HEK293 (cell line): Measurements from ENCODE around the gene FHL1.
A peak's percentile ranks its signal among the peaks of the same experiment; 100 is the strongest.

Experiments used
- CTCF ChIA-PET: fragments of 350-600 bp; formaldehyde crosslinking; extraction: SDS; loops from one replicate; lab custom pipeline; 2021; ENCODE audit warnings: antibody characterized with exemption; lab: Yijun Ruan, JAX
- POLR2A ChIA-PET: fragments of 300-600 bp; formaldehyde crosslinking; extraction: SDS; loops from one replicate; lab custom pipeline; 2020; ENCODE audit warnings: antibody characterized with exemption, inconsistent platforms; lab: Yijun Ruan, JAX
- H3K27ac ChIP-seq: fragments of 200-500 bp; sonication (Bioruptor generic); 2 replicates; pipeline ENCODE4 v1.5.1; 2014; ENCODE audit warnings: low read depth, low read length, control low read depth, inconsistent platforms; ENCODE audit errors: extremely low read depth
- H3K36me3 ChIP-seq, 2 experiments: fragments of 200-500 bp in 1 of 2; sonication (Bioruptor generic) in 1 of 2; 1 replicate in 1 of 2; 2 replicates in 1 of 2; pipeline ENCODE4 v1.5.1; 2014 to 2017; ENCODE audit warnings: inconsistent platforms in 2 of 2, low read length in 2 of 2; ENCODE audit not compliant: control insufficient read depth in 2 of 2, insufficient read depth in 1 of 2
- H3K4me1 ChIP-seq: fragments of 200-500 bp; sonication (Bioruptor generic); 2 replicates; pipeline ENCODE4 v1.5.1; 2014; ENCODE audit warnings: mild to moderate bottlenecking, low read length, inconsistent platforms; ENCODE audit not compliant: control insufficient read depth, insufficient read depth
- H3K4me3 ChIP-seq: 2 replicates; pipeline ENCODE4 v1.5.1; 2011; ENCODE audit warnings: low read depth, mild to moderate bottlenecking, control low read depth, low read length, moderate library complexity
- H3K9me3 ChIP-seq: fragments of 200-500 bp; sonication (Bioruptor generic); 2 replicates; pipeline ENCODE4 v1.5.1; 2014; ENCODE audit warnings: low read depth, low read length, inconsistent platforms; ENCODE audit not compliant: control insufficient read depth, insufficient read depth
- IKZF3 ChIP-seq: fragments of 450-650 bp; IDR thresholded peaks from 2 replicates; pipeline ENCODE4 v1.5.0; 2018; ENCODE audit warnings: missing biosample characterization, mild to moderate bottlenecking, missing genetic modification characterization, moderate library complexity
- SETDB1 ChIP-seq: IDR thresholded peaks from one replicate; pipeline ENCODE4 v1.6.1; 2017; ENCODE audit warnings: mild to moderate bottlenecking, low read length, moderate library complexity, mixed read lengths; ENCODE audit not compliant: insufficient read length
- TRIM28 ChIP-seq: IDR thresholded peaks from 2 replicates; pipeline ENCODE4 v1.6.1; 2011; ENCODE audit warnings: low read length, control low read depth, borderline replicate concordance
- ZBTB8A ChIP-seq: fragments of 450-650 bp; formaldehyde crosslinking; IDR thresholded peaks from 2 replicates; pipeline ENCODE4 v1.5.1; 2016; ENCODE audit warnings: missing biosample characterization, missing genetic modification characterization
- ZNF221 ChIP-seq: fragments of 450-650 bp; formaldehyde crosslinking; IDR thresholded peaks from 2 replicates; pipeline ENCODE4 v1.5.1; 2017; ENCODE audit warnings: missing biosample characterization, missing genetic modification characterization, borderline replicate concordance
- ZNF292 ChIP-seq: fragments of 450-650 bp; formaldehyde crosslinking; IDR thresholded peaks from 2 replicates; pipeline ENCODE4 v1.5.1; 2016; ENCODE audit warnings: low read depth, missing biosample characterization, missing genetic modification characterization, borderline replicate concordance
- ZNF302 ChIP-seq: fragments of 450-650 bp; formaldehyde crosslinking; IDR thresholded peaks from 2 replicates; pipeline ENCODE4 v1.5.1; 2016; ENCODE audit warnings: missing biosample characterization, missing genetic modification characterization, low read depth
- ZNF341 ChIP-seq: fragments of 450-650 bp; formaldehyde crosslinking; IDR thresholded peaks from 2 replicates; pipeline ENCODE4; 2016; ENCODE audit warnings: low read depth, missing biosample characterization, missing genetic modification characterization
- ZNF350 ChIP-seq: fragments of 450-650 bp; formaldehyde crosslinking; IDR thresholded peaks from 2 replicates; pipeline ENCODE4 v1.5.0; 2017; ENCODE audit warnings: missing biosample characterization, mild to moderate bottlenecking, missing genetic modification characterization
- ZNF404 ChIP-seq: fragments of 450-650 bp; formaldehyde crosslinking; IDR thresholded peaks from 2 replicates; pipeline ENCODE4 v1.5.1; 2017; ENCODE audit warnings: missing biosample characterization, missing genetic modification characterization
- ZNF501 ChIP-seq: fragments of 450-650 bp; formaldehyde crosslinking; IDR thresholded peaks from 2 replicates; pipeline ENCODE4 v1.5.1; 2016; ENCODE audit warnings: missing biosample characterization, missing genetic modification characterization
- ZNF610 ChIP-seq: fragments of 450-650 bp; formaldehyde crosslinking; IDR thresholded peaks from 2 replicates; pipeline ENCODE4 v1.5.1; 2016; ENCODE audit warnings: missing biosample characterization, missing genetic modification characterization, borderline replicate concordance
- ZNF654 ChIP-seq: fragments of 450-650 bp; formaldehyde crosslinking; IDR thresholded peaks from 2 replicates; pipeline ENCODE4 v1.5.1; 2016; ENCODE audit warnings: low read depth, missing biosample characterization, missing genetic modification characterization
- ZNF777 ChIP-seq: fragments of 450-650 bp; formaldehyde crosslinking; IDR thresholded peaks from 2 replicates; pipeline ENCODE4 v1.5.1; 2017; ENCODE audit warnings: missing biosample characterization, missing genetic modification characterization, borderline replicate concordance
- ZNF830 ChIP-seq: fragments of 450-650 bp; IDR thresholded peaks from 2 replicates; pipeline ENCODE4 v1.5.0; 2018; ENCODE audit warnings: missing biosample characterization, missing genetic modification characterization, low read depth, mild to moderate bottlenecking, moderate library complexity
- ZSCAN23 ChIP-seq: fragments of 450-650 bp; formaldehyde crosslinking; IDR thresholded peaks from 2 replicates; pipeline ENCODE4 v1.5.1; 2016; ENCODE audit warnings: missing biosample characterization, missing genetic modification characterization
- TF ChIP-seq, protein P1 (sequence below): fragments of 450-650 bp; formaldehyde crosslinking; IDR thresholded peaks from 2 replicates; pipeline ENCODE4 v1.5.1; 2016; ENCODE audit warnings: missing biosample characterization, missing genetic modification characterization
- TF ChIP-seq, protein P2 (sequence below): fragments of 450-650 bp; formaldehyde crosslinking; IDR thresholded peaks from 2 replicates; pipeline ENCODE4 v1.5.1; 2016; ENCODE audit warnings: missing biosample characterization, missing genetic modification characterization
- TF ChIP-seq, protein P3 (sequence below): fragments of 450-650 bp; formaldehyde crosslinking; IDR thresholded peaks from 2 replicates; pipeline ENCODE4 v1.5.1; 2017; ENCODE audit warnings: missing biosample characterization, mild to moderate bottlenecking, missing genetic modification characterization, moderate library complexity
- TF ChIP-seq, protein P4 (sequence below): fragments of 450-650 bp; formaldehyde crosslinking; IDR thresholded peaks from 2 replicates; pipeline ENCODE4 v1.5.1; 2016; ENCODE audit warnings: missing biosample characterization, missing genetic modification characterization
- TF ChIP-seq, protein P5 (sequence below): fragments of 450-650 bp; formaldehyde crosslinking; IDR thresholded peaks from 2 replicates; pipeline ENCODE4 v1.5.1; 2017; ENCODE audit warnings: missing biosample characterization, missing genetic modification characterization
- TF ChIP-seq, protein P6 (sequence below): fragments of 450-650 bp; formaldehyde crosslinking; IDR thresholded peaks from 2 replicates; pipeline ENCODE4 v1.5.1; 2017; ENCODE audit warnings: missing biosample characterization, missing genetic modification characterization

Gene FHL1

DNA sequence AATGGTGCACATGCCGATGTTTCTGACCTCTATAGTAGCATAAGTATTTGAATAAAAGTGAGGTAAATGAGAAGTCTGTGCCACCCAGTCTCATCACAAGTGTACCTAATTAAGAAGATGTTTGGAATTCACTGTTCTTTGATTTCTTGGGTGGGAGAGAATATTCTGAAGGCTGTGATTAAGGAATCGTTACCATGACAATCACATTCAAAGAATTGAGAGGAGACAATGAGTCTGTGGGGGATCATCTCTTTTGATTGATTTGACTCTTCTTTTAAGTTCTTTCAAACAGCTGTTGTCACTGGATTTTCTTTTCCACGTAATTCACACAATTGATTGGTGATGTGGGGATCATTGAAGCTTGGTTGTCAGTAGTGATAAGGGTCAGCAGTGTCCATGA lies 18.1 kb downstream of the FHL1 start:
- ChIA-PET CTCF (interaction anchor here (0.7 to 1.4 kb wide), 3 partner anchors 11 to 137 kb away, joined by 3 to 14 read pairs (median 3); no protein-coding TSS in a partner anchor), POLR2A (interaction anchor here (1.0 kb wide), 1 partner anchor 136 kb away, joined by 3 read pairs; no protein-coding TSS in a partner anchor)
- TF ChIP-seq ZNF830 (tag by site-specific recombination) (no peak), ZSCAN23 (tag by site-specific recombination) (no peak), ZNF404 (tag by site-specific recombination) (no peak)
- TF ChIP-seq, protein P1, sequence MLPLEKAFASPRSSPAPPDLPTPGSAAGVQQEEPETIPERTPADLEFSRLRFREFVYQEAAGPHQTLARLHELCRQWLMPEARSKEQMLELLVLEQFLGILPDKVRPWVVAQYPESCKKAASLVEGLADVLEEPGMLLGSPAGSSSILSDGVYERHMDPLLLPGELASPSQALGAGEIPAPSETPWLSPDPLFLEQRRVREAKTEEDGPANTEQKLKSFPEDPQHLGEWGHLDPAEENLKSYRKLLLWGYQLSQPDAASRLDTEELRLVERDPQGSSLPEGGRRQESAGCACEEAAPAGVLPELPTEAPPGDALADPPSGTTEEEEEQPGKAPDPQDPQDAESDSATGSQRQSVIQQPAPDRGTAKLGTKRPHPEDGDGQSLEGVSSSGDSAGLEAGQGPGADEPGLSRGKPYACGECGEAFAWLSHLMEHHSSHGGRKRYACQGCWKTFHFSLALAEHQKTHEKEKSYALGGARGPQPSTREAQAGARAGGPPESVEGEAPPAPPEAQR = no peak
- H3K4me3 ChIP-seq = no peak overlapping the region
- H3K9me3 ChIP-seq = no peaks in the 10 kb centered on the region
- no peak overlapping the region for H3K27ac ChIP-seq
- no peaks in the 10 kb centered on the region; a peak in 1 of 3 replicates for H3K36me3 ChIP-seq
- peaks cover 16% of the 10 kb centered on the region for H3K4me1 ChIP-seq

DNA sequence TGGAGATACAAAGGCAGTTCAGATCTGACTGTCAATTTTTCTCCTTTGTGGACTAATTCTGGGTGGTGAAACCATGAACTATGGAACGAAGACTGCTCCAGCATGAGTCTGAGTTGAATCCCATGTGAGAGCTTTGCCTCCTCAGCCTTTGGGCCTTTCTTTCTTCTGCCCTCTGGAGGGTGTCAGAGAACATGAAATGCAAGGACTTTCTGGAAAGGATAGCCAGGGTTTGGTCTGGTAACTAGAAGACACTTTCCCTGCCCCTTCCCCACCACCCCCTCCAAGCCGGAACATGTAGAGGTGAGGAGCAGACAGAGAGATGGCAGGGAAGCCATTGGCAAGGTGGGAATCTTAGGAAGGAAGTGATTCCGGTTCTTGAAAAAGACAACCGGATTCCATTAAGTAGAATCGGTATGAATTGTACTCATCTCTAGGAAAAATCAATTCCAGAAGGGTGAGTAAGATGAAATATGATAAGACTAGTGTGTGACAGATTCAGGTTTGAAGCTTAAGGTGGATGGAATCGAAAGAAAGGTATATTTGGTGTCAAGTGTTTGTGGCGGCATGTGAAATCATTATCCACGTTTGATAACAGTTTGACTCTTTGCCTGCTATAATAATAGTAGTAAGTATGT lies 19.0 kb downstream of the FHL1 start:
- POLR2A ChIA-PET = interaction anchor here (1.0 kb wide), 1 partner anchor 137 kb away, joined by 3 read pairs; no protein-coding TSS in a partner anchor
- Histone ChIP-seq H3K9me3 (no peaks in the 10 kb centered on the region), H3K27ac (no peak overlapping the region), H3K4me1 (peaks cover 16% of the 10 kb centered on the region), H3K4me3 (no peak overlapping the region), H3K36me3 (no peaks in the 10 kb centered on the region; a peak in 1 of 3 replicates)
- CTCF ChIA-PET = interaction anchor here (0.7 to 1.4 kb wide), 5 partner anchors 10 to 325 kb away, joined by 3 to 14 read pairs (median 4); no protein-coding TSS in a partner anchor
- TF ChIP-seq ZNF777 (tag by site-specific recombination) (no peak), ZBTB8A (tag by site-specific recombination) (peak; percentile 62; the same call in 1 of the 2 replicates), ZNF654 (tag by site-specific recombination) (peak; percentile 48), ZNF341 (tag by site-specific recombination) (no peak), ZNF610 (no peak), TRIM28 (no peak), ZNF221 (tag by site-specific recombination) (no peak), ZNF501 (tag by site-specific recombination) (no peak), SETDB1 (no peak), ZNF292 (tag by site-specific recombination) (no peak), IKZF3 (peak; percentile 42; the same call in 1 of the 2 replicates), ZNF302 (tag by site-specific recombination) (no peak), ZNF404 (tag by site-specific recombination) (no peak), ZNF350 (tag by site-specific recombination) (no peak)
- TF ChIP-seq, protein P2, sequence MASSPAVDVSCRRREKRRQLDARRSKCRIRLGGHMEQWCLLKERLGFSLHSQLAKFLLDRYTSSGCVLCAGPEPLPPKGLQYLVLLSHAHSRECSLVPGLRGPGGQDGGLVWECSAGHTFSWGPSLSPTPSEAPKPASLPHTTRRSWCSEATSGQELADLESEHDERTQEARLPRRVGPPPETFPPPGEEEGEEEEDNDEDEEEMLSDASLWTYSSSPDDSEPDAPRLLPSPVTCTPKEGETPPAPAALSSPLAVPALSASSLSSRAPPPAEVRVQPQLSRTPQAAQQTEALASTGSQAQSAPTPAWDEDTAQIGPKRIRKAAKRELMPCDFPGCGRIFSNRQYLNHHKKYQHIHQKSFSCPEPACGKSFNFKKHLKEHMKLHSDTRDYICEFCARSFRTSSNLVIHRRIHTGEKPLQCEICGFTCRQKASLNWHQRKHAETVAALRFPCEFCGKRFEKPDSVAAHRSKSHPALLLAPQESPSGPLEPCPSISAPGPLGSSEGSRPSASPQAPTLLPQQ = no peak
- TF ChIP-seq, protein P3, sequence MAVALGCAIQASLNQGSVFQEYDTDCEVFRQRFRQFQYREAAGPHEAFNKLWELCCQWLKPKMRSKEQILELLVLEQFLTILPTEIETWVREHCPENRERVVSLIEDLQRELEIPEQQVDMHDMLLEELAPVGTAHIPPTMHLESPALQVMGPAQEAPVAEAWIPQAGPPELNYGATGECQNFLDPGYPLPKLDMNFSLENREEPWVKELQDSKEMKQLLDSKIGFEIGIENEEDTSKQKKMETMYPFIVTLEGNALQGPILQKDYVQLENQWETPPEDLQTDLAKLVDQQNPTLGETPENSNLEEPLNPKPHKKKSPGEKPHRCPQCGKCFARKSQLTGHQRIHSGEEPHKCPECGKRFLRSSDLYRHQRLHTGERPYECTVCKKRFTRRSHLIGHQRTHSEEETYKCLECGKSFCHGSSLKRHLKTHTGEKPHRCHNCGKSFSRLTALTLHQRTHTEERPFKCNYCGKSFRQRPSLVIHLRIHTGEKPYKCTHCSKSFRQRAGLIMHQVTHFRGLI = no peak
- TF ChIP-seq, protein P4, sequence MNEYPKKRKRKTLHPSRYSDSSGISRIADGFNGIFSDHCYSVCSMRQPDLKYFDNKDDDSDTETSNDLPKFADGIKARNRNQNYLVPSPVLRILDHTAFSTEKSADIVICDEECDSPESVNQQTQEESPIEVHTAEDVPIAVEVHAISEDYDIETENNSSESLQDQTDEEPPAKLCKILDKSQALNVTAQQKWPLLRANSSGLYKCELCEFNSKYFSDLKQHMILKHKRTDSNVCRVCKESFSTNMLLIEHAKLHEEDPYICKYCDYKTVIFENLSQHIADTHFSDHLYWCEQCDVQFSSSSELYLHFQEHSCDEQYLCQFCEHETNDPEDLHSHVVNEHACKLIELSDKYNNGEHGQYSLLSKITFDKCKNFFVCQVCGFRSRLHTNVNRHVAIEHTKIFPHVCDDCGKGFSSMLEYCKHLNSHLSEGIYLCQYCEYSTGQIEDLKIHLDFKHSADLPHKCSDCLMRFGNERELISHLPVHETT (tag by site-specific recombination) = no peak
- TF ChIP-seq, protein P1 = no peak
- TF ChIP-seq, protein P5, sequence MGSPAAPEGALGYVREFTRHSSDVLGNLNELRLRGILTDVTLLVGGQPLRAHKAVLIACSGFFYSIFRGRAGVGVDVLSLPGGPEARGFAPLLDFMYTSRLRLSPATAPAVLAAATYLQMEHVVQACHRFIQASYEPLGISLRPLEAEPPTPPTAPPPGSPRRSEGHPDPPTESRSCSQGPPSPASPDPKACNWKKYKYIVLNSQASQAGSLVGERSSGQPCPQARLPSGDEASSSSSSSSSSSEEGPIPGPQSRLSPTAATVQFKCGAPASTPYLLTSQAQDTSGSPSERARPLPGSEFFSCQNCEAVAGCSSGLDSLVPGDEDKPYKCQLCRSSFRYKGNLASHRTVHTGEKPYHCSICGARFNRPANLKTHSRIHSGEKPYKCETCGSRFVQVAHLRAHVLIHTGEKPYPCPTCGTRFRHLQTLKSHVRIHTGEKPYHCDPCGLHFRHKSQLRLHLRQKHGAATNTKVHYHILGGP (tag by site-specific recombination) = peak; percentile 95
- TF ChIP-seq, protein P6, sequence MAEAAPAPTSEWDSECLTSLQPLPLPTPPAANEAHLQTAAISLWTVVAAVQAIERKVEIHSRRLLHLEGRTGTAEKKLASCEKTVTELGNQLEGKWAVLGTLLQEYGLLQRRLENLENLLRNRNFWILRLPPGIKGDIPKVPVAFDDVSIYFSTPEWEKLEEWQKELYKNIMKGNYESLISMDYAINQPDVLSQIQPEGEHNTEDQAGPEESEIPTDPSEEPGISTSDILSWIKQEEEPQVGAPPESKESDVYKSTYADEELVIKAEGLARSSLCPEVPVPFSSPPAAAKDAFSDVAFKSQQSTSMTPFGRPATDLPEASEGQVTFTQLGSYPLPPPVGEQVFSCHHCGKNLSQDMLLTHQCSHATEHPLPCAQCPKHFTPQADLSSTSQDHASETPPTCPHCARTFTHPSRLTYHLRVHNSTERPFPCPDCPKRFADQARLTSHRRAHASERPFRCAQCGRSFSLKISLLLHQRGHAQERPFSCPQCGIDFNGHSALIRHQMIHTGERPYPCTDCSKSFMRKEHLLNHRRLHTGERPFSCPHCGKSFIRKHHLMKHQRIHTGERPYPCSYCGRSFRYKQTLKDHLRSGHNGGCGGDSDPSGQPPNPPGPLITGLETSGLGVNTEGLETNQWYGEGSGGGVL = no peak
